CD4-positive, CD25-positive, alpha-beta regulatory T cell (primary cell): Measurements from ENCODE around the gene LRRC15. TPM values are rescaled to one million over a fixed set of nuclear protein-coding genes. Genes with fewer than 3 reads are reported as not detected.

Experiments
- ATAC-seq, 2 donors: fragments of 150-1000 bp; cut with Tn5 transposase; one replicate each; pipeline ENCODE4 v1.10.0; 2021; ENCODE audit warnings: low read depth in 2 of 2, moderate number of reproducible peaks in 2 of 2, moderate library complexity in 1 of 2
- DNase-seq, 3 donors: peaks; one replicate each; pipeline versions ENCODE4 v3.0.0 to v3.0.0-alpha.2; 2012 to 2022; ENCODE audit warnings: mixed read lengths in 1 of 3
- H3K27ac ChIP-seq: one replicate; pipeline ENCODE4 v1.7.0; 2013; ENCODE audit warnings: mild to moderate bottlenecking, low read length; ENCODE audit not compliant: insufficient read depth, poor library complexity, severe bottlenecking
- H3K27me3 ChIP-seq: one replicate; pipeline ENCODE4 v1.7.0; 2013; ENCODE audit warnings: low read length; ENCODE audit not compliant: control insufficient read depth, insufficient read depth
- H3K36me3 ChIP-seq: one replicate; pipeline ENCODE4 v1.7.0; 2013; ENCODE audit warnings: mild to moderate bottlenecking, low read length, moderate library complexity; ENCODE audit not compliant: control insufficient read depth, insufficient read depth
- H3K4me1 ChIP-seq: 2 replicates; pipeline ENCODE4 v1.7.0; 2013; ENCODE audit warnings: mild to moderate bottlenecking, low read length; ENCODE audit not compliant: insufficient read depth, control insufficient read depth, poor library complexity, severe bottlenecking
- H3K4me3 ChIP-seq: one replicate; pipeline ENCODE4 v1.7.0; 2013; ENCODE audit warnings: low read depth, mild to moderate bottlenecking, low read length, moderate library complexity
- H3K9me3 ChIP-seq, 2 experiments: 1 replicate in 1 of 2; 2 replicates in 1 of 2; pipeline ENCODE4 v1.7.0; 2013; ENCODE audit warnings: low read length in 2 of 2, mild to moderate bottlenecking in 1 of 2, moderate library complexity in 1 of 2; ENCODE audit not compliant: control insufficient read depth in 2 of 2
- H3K27ac Mint-ChIP-seq, 3 donors: one replicate each; pipeline ENCODE4 v1.8.0; 2020 to 2022; ENCODE audit warnings: mild to moderate bottlenecking in 3 of 3, mixed read lengths in 3 of 3, moderate library complexity in 2 of 3
- H3K27me3 Mint-ChIP-seq: one replicate; pipeline ENCODE4 v1.8.0; 2022; ENCODE audit warnings: mild to moderate bottlenecking, mixed read lengths
- H3K36me3 Mint-ChIP-seq: one replicate; pipeline ENCODE4 v1.8.0; 2020; ENCODE audit warnings: mixed read lengths
- H3K4me1 Mint-ChIP-seq, 4 donors: one replicate each; pipeline ENCODE4 v1.8.0; 2020 to 2022; ENCODE audit warnings: mixed read lengths in 4 of 4, mild to moderate bottlenecking in 1 of 4
- H3K4me3 Mint-ChIP-seq, 4 donors: one replicate each; pipeline ENCODE4 v1.8.0; 2020 to 2022; ENCODE audit warnings: mild to moderate bottlenecking in 4 of 4, mixed read lengths in 4 of 4, moderate library complexity in 3 of 4
- H3K9me3 Mint-ChIP-seq, 7 donors: one replicate each; pipeline ENCODE4 v1.8.0; 2020 to 2022; ENCODE audit warnings: mixed read lengths in 7 of 7, mild to moderate bottlenecking in 3 of 7, moderate library complexity in 2 of 7
- polyA plus RNA-seq, 4 donors: library from polyadenylated mRNA; unstranded; fragments of 300-500 nt; fragmentation: Illumina TruSeq; gene quantifications; one replicate each; pipeline ENCODE4 v1.2.3, GENCODE V29; 2021
- total RNA-seq: library from RNA; stranded (reverse); gene quantifications from one replicate; pipeline ENCODE4 v1.2.3, GENCODE V29; 2022

The LRRC15 gene
- total and polyA plus RNA-seq, 5 donors from 2014 or later: not detected

- no peak overlapping the region for H3K27ac Mint-ChIP-seq
- no peaks in the 10 kb centered on the region for H3K4me1 Mint-ChIP-seq
Observed at GRCh38 chr3:194355379-194355778, 14.2 kb downstream of the LRRC15 start.

DNA sequence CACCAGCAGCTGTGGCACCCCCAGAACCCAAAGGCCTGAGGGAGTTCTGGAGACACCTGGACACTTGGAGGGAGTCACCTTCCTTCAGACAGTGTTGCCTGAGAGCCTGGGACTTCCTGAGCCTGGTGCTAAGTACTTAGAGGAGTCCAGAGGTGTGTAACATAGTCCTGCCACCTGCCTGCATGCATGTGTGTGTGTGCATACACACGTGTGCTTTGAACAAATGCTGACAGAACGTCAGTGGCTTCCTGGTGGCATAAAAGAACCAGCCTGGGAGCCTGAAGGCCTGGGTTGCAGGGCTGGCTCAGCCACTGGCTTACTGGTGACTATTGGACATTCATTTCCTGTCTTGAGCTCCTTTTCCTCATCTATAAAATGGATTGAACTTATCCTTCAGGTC lies 15.2 kb downstream of the LRRC15 start:
- Histone ChIP-seq H3K4me1 (no peaks in the 10 kb centered on the region), H3K27ac (no peak overlapping the region), H3K27me3 (no peaks in the 10 kb centered on the region), H3K9me3 (no peaks in the 10 kb centered on the region), H3K4me3 (no peak overlapping the region), H3K36me3 (no peaks in the 10 kb centered on the region)
- Mint-ChIP-seq H3K27me3 (peaks cover 15% of the 10 kb centered on the region), H3K27ac (no peak overlapping the region), H3K4me3 (no peak overlapping the region), H3K36me3 (no peaks in the 10 kb centered on the region), H3K4me1 (no peaks in the 10 kb centered on the region), H3K9me3 (no peaks in the 10 kb centered on the region)
- ATAC-seq (no peak), DNase-seq (no peak)

More at GRCh38 chr3:194355379-194355778, 14.2 kb downstream of the LRRC15 start:
- H3K27ac ChIP-seq: no peak overlapping the region
- no peaks in the 10 kb centered on the region for H3K27me3 ChIP-seq
- no peaks in the 10 kb centered on the region for H3K36me3 ChIP-seq
- H3K4me3 ChIP-seq: no peak overlapping the region
- ATAC-seq (no peak), DNase-seq (no peak)
- no peaks in the 10 kb centered on the region for H3K4me1 ChIP-seq
- Mint-ChIP-seq H3K9me3 (no peaks in the 10 kb centered on the region), H3K27me3 (peaks cover 15% of the 10 kb centered on the region), H3K4me3 (no peak overlapping the region), H3K36me3 (no peaks in the 10 kb centered on the region)
- H3K9me3 ChIP-seq: no peaks in the 10 kb centered on the region

DNA sequence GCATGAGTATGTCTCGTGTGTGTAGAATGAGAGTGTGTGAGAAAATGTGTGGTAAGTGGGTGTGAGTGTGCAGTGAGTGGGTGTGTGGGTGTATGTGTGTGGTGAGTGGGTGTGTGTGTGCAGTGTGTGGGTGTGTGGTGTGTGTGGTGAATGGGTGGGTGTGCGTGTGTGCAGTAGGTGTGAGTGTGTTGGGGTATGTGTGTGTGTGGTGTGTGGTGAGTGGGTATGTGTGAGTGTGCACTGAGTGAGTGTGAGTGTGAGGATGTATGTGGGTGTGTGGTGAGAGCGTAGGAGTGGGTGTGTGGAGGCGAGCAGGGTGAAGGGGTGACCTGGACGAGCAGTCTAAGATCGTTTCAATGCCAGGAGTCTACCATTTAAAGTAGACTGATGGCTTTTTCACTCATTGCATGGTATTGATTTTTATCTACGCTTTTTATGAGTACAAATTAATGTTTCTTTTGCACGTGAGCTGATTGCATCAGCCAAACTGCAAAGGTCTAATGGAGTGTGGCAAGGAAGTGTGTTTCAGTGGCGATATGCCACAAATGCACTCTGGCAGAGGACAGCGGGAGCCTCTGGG lies 16.8 kb downstream of the LRRC15 start:
- no peaks in the 10 kb centered on the region for H3K36me3 ChIP-seq
- H3K27ac ChIP-seq: no peak overlapping the region
- Mint-ChIP-seq H3K27me3 (peaks cover 4% of the 10 kb centered on the region), H3K36me3 (no peaks in the 10 kb centered on the region), H3K4me1 (no peaks in the 10 kb centered on the region), H3K27ac (no peak overlapping the region), H3K4me3 (no peak overlapping the region), H3K9me3 (no peaks in the 10 kb centered on the region)
- no peaks in the 10 kb centered on the region for H3K9me3 ChIP-seq
- ATAC-seq (no peak), DNase-seq (no peak)
- H3K27me3 ChIP-seq: no peaks in the 10 kb centered on the region
- H3K4me3 ChIP-seq: no peak overlapping the region
- H3K4me1 ChIP-seq: no peaks in the 10 kb centered on the region

DNA sequence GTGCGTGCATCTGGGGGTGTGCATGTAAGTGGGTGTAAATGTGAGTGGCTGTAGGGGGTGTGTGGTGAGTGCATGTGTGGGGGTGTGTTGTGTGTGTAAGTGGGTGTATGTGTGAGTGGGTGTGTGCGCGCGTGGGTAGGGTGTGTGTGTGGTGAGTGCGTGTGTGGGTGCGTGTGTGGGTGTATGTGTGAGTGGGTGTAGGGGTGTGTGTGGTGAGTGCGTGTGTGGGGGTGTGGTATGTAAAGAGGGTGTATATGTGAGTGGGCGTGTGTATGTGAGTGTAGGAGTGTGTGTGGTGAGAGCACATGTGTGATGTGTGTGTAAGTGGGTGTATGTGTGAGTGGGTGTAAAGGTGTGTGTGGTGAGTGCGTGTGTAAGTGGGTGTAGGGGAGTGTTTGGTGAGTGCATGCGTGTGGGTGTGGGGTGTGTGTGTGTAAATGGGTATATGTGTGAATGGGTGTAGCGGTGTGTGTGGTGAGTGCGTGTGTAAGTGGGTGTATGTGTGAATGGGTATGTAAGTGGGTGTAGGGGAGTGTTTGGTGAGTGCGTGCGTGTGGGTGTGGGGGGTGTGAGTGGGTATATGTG lies 17.5 kb downstream of the LRRC15 start:
- Histone ChIP-seq H3K36me3 (no peaks in the 10 kb centered on the region), H3K4me1 (no peaks in the 10 kb centered on the region), H3K9me3 (no peaks in the 10 kb centered on the region), H3K27me3 (no peaks in the 10 kb centered on the region), H3K27ac (no peak overlapping the region), H3K4me3 (no peak overlapping the region)
- no peak for DNase-seq
- Mint-ChIP-seq H3K4me3 (no peak overlapping the region), H3K36me3 (no peaks in the 10 kb centered on the region), H3K9me3 (no peaks in the 10 kb centered on the region), H3K4me1 (no peaks in the 10 kb centered on the region), H3K27ac (no peak overlapping the region), H3K27me3 (peaks cover 4% of the 10 kb centered on the region)
- no peak for ATAC-seq

- no peak within 1 kb of the TSS for H3K27ac ChIP-seq
- H3K4me1 Mint-ChIP-seq: no peaks in the 10 kb centered on the region
- H3K9me3 Mint-ChIP-seq: no peaks in the 10 kb centered on the region
- H3K4me3 Mint-ChIP-seq: no peak within 1 kb of the TSS
- H3K9me3 ChIP-seq: no peaks in the 10 kb centered on the region
- H3K36me3 ChIP-seq: no peaks in the 10 kb centered on the region
- peaks cover 4% of the 10 kb centered on the region for H3K27me3 Mint-ChIP-seq
- H3K4me3 ChIP-seq: no peak within 1 kb of the TSS
- H3K27ac Mint-ChIP-seq: no peak within 1 kb of the TSS
- H3K27me3 ChIP-seq: no peaks in the 10 kb centered on the region
- ATAC-seq (no peak), DNase-seq (no peak)
- H3K36me3 Mint-ChIP-seq: no peaks in the 10 kb centered on the region
- H3K4me1 ChIP-seq: no peaks in the 10 kb centered on the region
Observed at GRCh38 chr3:194351080-194351672, 18.4 kb downstream of the LRRC15 start, which contains the start of gene CPN2. Gene CPN2 (minus strand): TSS chr3:194351328. CDS start chr3:194342702, 8,626 bp downstream.

DNA sequence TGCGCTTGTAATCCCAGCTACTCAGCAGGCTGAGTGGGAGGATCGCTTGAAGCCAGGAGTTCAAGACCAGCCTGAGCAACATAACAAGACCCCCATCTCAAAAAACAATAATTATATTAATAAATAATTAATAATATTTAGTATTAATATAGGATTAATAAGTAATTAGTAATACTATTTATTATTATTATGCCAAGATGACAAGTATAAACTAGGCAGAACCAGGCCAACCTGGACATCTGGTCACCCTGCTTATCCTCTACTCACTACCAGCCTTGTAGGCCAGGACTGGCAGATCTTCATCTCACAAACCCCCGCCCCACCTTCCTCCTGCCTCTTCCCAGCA lies 18.8 kb downstream of the LRRC15 start:
- Histone ChIP-seq H3K27ac (no peak overlapping the region), H3K4me1 (no peaks in the 10 kb centered on the region), H3K36me3 (no peaks in the 10 kb centered on the region), H3K9me3 (no peaks in the 10 kb centered on the region), H3K27me3 (no peaks in the 10 kb centered on the region), H3K4me3 (no peak overlapping the region)
- H3K27me3 Mint-ChIP-seq: peaks cover 4% of the 10 kb centered on the region
- ATAC-seq (no peak), DNase-seq (no peak)
- no peak overlapping the region for H3K27ac Mint-ChIP-seq
- no peaks in the 10 kb centered on the region for H3K36me3 Mint-ChIP-seq
- no peaks in the 10 kb centered on the region for H3K9me3 Mint-ChIP-seq
- no peak overlapping the region for H3K4me3 Mint-ChIP-seq
- no peaks in the 10 kb centered on the region for H3K4me1 Mint-ChIP-seq

- Histone ChIP-seq H3K9me3 (no peaks in the 10 kb centered on the region), H3K27ac (no peak overlapping the region), H3K27me3 (no peaks in the 10 kb centered on the region), H3K36me3 (no peaks in the 10 kb centered on the region), H3K4me1 (no peaks in the 10 kb centered on the region), H3K4me3 (no peak overlapping the region)
- Mint-ChIP-seq H3K27me3 (peaks cover 14% of the 10 kb centered on the region), H3K9me3 (no peaks in the 10 kb centered on the region), H3K4me3 (no peak overlapping the region), H3K4me1 (peaks cover 0 to 6% (median 2%) of the 10 kb centered on the region in 4 donors), H3K36me3 (no peaks in the 10 kb centered on the region), H3K27ac (no peak overlapping the region)
- ATAC-seq (no peak), DNase-seq (no peak)
Observed at GRCh38 chr3:194348354-194348753, 21.2 kb downstream of the LRRC15 start.

- H3K36me3 ChIP-seq: no peaks in the 10 kb centered on the region
- H3K4me3 Mint-ChIP-seq: no peak overlapping the region
Observed at GRCh38 chr3:194346621-194347020, 22.9 kb downstream of the LRRC15 start.

More at GRCh38 chr3:194346621-194347020, 22.9 kb downstream of the LRRC15 start:
- Histone ChIP-seq H3K4me1 (no peaks in the 10 kb centered on the region), H3K27ac (no peak overlapping the region), H3K9me3 (no peaks in the 10 kb centered on the region), H3K4me3 (no peak overlapping the region), H3K27me3 (no peaks in the 10 kb centered on the region)
- Mint-ChIP-seq H3K9me3 (no peaks in the 10 kb centered on the region), H3K36me3 (no peaks in the 10 kb centered on the region), H3K27ac (no peak overlapping the region), H3K27me3 (peaks cover 16% of the 10 kb centered on the region), H3K4me1 (peaks cover 0 to 6% (median 2%) of the 10 kb centered on the region in 4 donors)
- DNase-seq: no peak
- no peak for ATAC-seq
